GM19025 (cell line): Measurements from ENCODE around the gene ALOX5AP.

Experiments
- ATAC-seq: cut with Tn5 transposase; IDR thresholded peaks from one replicate; pipeline ENCODE4 v1.9.1; 2021; ENCODE audit warnings: mild to moderate bottlenecking, low read depth, moderate library complexity; ENCODE audit not compliant: unreplicated experiment

The ALOX5AP gene

GRCh38 chr13:30753030-30753616, 17.8 kb downstream of the ALOX5AP start:
- no peak for ATAC-seq

GRCh38 chr13:30755678-30756077, 20.3 kb downstream of the ALOX5AP start:
- ATAC-seq = no peak

GRCh38 chr13:30757026-30757742, 21.8 kb downstream of the ALOX5AP start:
- ATAC-seq = no peak

- ATAC-seq = no peak
These were observed 24.4 kb downstream of the ALOX5AP start for GRCh38 chr13:30759748-30760147.

DNA sequence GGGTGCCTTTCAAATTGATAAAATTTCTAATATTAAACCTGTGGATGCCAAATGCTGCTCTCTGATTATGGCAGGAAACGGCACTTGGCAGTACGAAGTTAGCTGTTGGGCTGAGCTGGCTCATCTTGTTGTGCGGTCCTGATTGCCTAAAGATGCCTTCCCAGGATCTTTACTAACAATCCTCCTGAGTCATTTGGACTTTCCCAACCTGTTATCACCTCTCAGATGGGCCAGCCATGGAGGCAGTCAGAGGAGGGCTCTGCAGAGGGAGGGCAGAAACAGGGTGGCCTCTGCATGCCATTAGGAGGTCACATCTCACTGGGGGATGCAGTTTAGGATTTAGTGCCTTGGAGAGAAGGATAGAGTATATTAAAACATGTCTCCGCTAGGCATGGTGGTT, 27.3 kb downstream of the ALOX5AP start:
- ATAC-seq = no peak

- no peak for ATAC-seq
These were observed 28.6 kb downstream of the ALOX5AP start for GRCh38 chr13:30763786-30764413.

DNA sequence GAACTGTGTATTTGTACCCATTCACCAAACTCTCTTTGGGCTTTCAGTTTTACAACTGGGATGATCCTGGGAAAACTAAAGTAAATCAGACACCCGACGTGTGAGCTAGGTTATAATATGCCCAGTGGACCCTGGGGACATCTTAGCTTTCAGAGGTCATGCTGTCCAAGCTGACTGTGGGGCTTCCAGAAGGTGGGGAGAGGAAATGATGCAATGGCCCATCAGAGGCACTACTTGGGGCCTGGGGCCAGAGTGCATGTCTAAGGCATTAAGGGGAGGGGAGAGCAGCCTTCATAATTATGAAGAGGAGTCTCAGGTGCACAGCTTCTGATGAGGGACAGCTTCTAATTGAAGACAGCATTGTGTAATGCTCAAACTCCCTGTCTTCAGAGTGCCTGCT, 30.9 kb downstream of the ALOX5AP start:
- ATAC-seq = no peak

DNA sequence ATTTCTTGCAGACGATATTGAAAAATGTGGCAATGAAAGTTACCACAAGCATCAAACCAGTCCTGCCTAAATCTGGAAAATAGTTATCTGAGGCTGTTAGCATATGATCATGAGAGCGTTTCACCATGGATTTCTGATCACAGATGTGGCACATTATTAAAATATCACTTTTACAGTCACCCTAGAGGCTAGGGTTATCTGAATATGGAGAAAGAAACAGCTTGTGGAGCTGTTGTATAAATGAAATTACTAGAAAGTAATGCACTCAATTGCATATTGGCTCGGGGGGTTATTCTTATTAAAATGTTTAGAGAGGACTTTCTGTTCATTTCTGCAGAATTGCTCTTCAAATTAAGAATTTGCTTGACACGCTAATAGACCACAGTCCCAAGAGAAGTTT, 35.6 kb downstream of the ALOX5AP start:
- no peak for ATAC-seq

GRCh38 chr13:30773561-30773960, 38.2 kb downstream of the ALOX5AP start:
- no peak for ATAC-seq

GRCh38 chr13:30774214-30774730, 38.9 kb downstream of the ALOX5AP start:
- ATAC-seq = no peak

GRCh38 chr13:30776661-30777060, 41.3 kb downstream of the ALOX5AP start:
- no peak for ATAC-seq

DNA sequence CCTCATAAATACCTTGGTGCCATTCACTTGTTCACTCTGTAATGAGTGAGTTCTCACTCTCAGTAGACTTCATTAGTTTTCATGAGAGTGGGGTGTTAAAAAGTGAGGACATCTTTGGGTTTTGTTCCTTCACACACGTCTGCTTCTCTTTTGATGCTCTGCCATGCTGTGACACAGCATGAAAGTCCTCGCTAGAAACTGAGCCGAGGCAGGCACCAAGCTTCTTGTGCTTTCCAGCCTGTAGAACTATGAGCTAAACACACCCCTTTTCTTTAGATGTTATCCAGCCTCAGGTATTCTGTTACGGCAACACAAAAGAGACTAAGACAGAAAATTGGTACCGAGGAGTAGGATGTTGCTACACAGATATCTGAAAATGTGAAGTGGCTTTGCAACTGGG, 43.7 kb downstream of the ALOX5AP start:
- ATAC-seq = no peak

DNA sequence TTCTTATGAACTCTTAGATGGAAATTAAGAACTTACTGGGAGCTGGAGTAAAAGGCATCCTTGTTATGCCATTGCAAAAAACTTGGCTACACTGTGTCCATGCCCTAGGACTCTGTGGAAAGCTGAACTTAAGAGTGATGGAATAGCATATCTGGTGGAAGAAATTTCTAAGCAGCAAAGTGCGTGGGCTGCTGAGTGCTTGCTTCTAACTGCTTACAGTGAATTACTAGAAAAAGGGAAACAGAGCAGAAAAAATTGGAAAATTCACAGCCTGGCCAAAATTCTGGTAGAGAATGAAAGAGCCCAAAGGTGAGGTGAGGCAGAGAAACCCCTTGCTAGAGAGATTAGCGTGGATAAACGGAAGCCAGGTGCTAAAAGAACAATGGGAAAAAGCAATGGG, 44.3 kb downstream of the ALOX5AP start:
- ATAC-seq = no peak

DNA sequence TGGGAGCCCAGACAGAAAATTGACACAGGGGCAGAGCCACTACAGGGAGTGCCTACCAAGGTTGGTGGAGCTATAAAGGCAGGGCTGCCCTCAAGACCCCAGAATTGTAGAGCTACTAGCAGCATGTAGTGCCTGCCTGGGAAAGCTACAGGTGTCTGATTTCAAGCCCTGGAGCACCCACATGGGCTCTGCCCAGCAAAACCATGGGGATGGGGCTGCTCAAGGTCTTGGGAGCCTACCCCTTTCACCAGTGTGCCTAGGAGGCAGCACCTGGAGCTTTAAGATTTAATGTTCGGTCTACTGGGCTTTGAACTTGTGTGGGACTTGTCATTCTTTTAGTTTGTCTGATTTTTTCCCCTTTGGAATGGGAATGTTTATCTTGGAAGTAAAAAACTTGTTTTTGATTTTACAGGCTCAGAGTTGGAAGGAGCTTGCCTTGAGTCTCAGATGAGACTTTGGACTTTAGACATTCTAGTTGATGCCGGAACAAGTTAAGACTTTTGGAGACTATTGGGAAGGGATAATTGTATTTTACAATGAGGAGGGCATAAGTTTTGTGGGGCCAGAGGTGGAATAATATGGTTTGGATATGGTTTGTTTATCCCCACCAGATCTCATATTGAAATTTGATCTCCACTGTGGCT, 45.1 kb downstream of the ALOX5AP start:
- no peak for ATAC-seq

GRCh38 chr13:30785191-30785850, 50.0 kb downstream of the ALOX5AP start:
- ATAC-seq = no peak

DNA sequence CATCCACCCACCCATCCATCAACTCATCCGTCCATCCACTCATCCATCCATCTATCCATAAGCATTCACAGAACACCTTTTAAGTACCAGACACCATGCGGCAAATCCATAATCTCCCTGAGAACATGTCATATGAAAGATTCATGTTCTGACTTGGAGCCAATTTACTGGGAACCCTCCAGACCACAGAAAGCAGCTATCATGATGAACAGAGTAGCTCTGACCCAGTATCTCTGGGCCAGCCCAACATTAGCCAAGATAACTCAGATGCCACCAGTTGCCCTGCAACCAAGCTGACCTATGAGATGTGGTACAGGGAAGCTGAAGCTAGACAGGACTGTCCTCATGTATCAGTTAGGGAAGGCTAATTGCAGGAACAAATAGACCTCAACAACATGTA, 51.3 kb downstream of the ALOX5AP start:
- ATAC-seq = no peak

DNA sequence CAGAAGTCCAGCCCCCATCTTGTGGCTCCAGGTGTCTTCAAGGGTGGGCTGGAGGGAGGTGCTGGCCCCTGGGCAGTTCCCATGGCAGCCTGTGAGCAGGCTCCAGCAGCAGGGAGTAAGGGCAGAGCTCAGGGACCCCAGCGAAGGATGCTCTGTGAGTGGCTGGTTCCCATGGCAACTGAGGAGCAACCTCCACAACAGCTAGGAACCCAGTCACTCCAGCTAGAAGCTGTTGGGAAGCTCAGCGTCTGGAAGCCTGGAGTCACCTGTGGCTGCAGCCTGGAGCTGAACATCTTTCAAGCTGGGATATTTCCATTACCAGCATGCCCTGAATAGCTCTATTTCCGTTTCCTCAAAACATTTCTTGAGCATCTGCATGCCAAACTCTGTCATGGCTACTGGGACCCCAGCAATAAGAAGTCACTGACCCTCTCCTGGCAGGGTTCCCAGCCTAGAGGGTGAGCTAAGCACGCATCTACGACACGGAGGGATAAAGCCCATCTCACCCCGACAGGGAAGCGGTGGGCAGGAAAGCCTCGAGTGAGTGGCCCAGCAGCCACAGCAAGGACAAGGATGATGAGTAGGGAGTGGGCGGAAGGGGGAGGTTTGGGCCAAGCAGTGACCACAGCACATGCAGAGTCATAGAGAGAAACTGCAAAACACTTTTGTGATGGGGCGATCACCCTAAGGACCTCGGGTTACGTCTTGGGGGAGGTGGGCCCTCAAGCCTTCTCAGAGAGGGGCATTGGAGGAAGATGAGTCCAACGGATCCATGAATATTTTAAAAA, 52.6 kb downstream of the ALOX5AP start:
- ATAC-seq = no peak

DNA sequence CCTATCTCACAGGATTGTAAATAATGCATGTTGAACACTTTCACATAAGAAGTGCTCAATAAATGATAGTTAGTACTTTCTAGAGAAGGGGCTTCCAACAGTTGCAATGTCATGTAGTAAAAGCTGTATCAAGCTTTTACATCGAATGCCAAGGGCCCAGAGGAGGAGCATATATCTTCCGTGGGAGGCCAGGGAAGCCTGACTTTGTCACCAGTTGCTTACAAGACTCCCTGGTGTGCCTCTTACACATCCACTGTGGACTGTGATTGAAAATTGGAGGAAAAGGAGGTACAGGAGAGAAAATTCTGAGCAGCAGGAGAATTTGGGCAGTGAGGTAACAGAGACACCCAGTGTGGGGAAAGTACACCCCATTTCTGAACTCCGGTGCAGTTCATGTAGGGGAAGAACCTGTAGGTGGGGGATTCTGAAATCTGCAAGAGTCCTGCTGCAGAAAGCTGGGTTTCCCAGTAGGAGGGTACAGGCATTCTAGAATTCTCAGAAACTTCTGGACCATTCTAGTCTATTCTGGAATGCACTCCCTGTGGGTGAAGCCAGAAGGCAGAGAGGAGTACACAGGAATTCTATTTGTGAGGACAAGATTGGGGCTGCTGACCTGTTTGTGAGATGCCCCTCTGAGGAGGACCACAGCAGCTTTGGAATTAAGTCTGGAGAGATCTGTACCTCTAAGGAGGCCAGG, 54.0 kb downstream of the ALOX5AP start:
- ATAC-seq = no peak

- no peak for ATAC-seq
These were observed 55.2 kb downstream of the ALOX5AP start for GRCh38 chr13:30790592-30790991.
